Neural cell (in vitro differentiated cells): Measurements from ENCODE around the gene LIMS1. TPM values are rescaled to one million over a fixed set of nuclear protein-coding genes. Genes with fewer than 3 reads are reported as not detected.
"Not testable (repeated sequence)": the region's sequence is repeated elsewhere in the genome, so short reads cannot be mapped to it uniquely, and the experiment has no call there.

Experiments used
- H2AFZ ChIP-seq: fragments of 200-600, 300-800 bp; sonication (generic), shearing (Covaris generic); 2 replicates; pipeline ENCODE4 v1.6.0; 2014; ENCODE audit warnings: low read depth, mild to moderate bottlenecking, antibody characterized with exemption, low read length, moderate library complexity
- H3F3A ChIP-seq: fragments of 200-600 bp; shearing (Covaris generic); 2 replicates; pipeline ENCODE4 v1.6.1; 2016; ENCODE audit warnings: mild to moderate bottlenecking, moderate library complexity, mixed read lengths, antibody characterized with exemption, low read length; ENCODE audit not compliant: insufficient read depth, poor library complexity, severe bottlenecking
- H3K27ac ChIP-seq: fragments of 200-600, 300-800 bp; sonication (generic), shearing (Covaris generic); 2 replicates; pipeline ENCODE4 v1.5.1; 2014; ENCODE audit warnings: mild to moderate bottlenecking, low read length, moderate library complexity
- H3K27me3 ChIP-seq: fragments of 300-800, 200-600 bp; sonication (generic), shearing (Covaris generic); 2 replicates; pipeline ENCODE4 v1.6.0; 2014; ENCODE audit warnings: mild to moderate bottlenecking, low read depth, low read length, moderate library complexity; ENCODE audit not compliant: insufficient read depth
- H3K36me3 ChIP-seq: fragments of 300-800, 200-600 bp; sonication (generic), shearing (Covaris generic); 2 replicates; pipeline ENCODE4 v1.5.1; 2014; ENCODE audit warnings: mild to moderate bottlenecking, antibody characterized with exemption, low read length, moderate library complexity; ENCODE audit not compliant: insufficient read depth
- H3K4me2 ChIP-seq: fragments of 300-800, 200-600 bp; sonication (generic), shearing (Covaris generic); 2 replicates; pipeline ENCODE4 v1.6.0; 2014; ENCODE audit warnings: mild to moderate bottlenecking, low read length
- H3K4me3 ChIP-seq: fragments of 300-800, 200-600 bp; sonication (generic), shearing (Covaris generic); 2 replicates; pipeline ENCODE4 v1.5.1; 2014; ENCODE audit warnings: mild to moderate bottlenecking, low read length, moderate library complexity
- H3K79me2 ChIP-seq: fragments of 200-600 bp; shearing (Covaris generic); replicated peaks from 2 replicates; pipeline ENCODE4 v1.6.0; 2014; ENCODE audit warnings: mild to moderate bottlenecking, low read length, moderate library complexity; ENCODE audit not compliant: insufficient read depth
- H3K9ac ChIP-seq: fragments of 300-800, 200-600 bp; sonication (generic), shearing (Covaris generic); 2 replicates; pipeline ENCODE4 v1.6.1; 2016; ENCODE audit warnings: mild to moderate bottlenecking, low read length, mixed read lengths
- H3K9me2 ChIP-seq: fragments of 200-600 bp; shearing (Covaris generic); 2 replicates; pipeline ENCODE4 v1.6.1; 2016; ENCODE audit warnings: mild to moderate bottlenecking, low read length, mixed read lengths; ENCODE audit not compliant: insufficient read depth
- H3K9me3 ChIP-seq: fragments of 200-600, 300-800 bp; sonication (generic), shearing (Covaris generic); 2 replicates; pipeline ENCODE4 v1.6.1; 2016; ENCODE audit warnings: mild to moderate bottlenecking, mixed run types, low read length, moderate library complexity, mixed read lengths
- H4K20me1 ChIP-seq: fragments of 200-600 bp; shearing (Covaris generic); 2 replicates; pipeline ENCODE4 v1.6.1; 2016; ENCODE audit warnings: mild to moderate bottlenecking, mixed run types; ENCODE audit not compliant: insufficient read depth
- EP300 ChIP-seq: fragments of 450-650 bp; conservative IDR thresholded peaks from 2 replicates; pipeline ENCODE4 v1.6.1; 2014; ENCODE audit warnings: antibody characterized with exemption, mild to moderate bottlenecking, moderate library complexity; ENCODE audit not compliant: poor library complexity, severe bottlenecking
- MXI1 ChIP-seq: fragments of 450-650 bp; conservative IDR thresholded peaks from 2 replicates; pipeline ENCODE4 v1.6.1; 2014; ENCODE audit warnings: antibody characterized with exemption, mild to moderate bottlenecking; ENCODE audit not compliant: poor library complexity, severe bottlenecking
- RAD21 ChIP-seq: fragments of 450-650 bp; conservative IDR thresholded peaks from 2 replicates; pipeline ENCODE4 v1.6.1; 2014; ENCODE audit warnings: antibody characterized with exemption, mild to moderate bottlenecking, moderate library complexity
- SMC3 ChIP-seq: fragments of 450-650 bp; conservative IDR thresholded peaks from 2 replicates; pipeline ENCODE4 v1.6.1; 2014; ENCODE audit warnings: antibody characterized with exemption, mild to moderate bottlenecking, moderate library complexity; ENCODE audit not compliant: poor library complexity
- TAF1 ChIP-seq: IDR thresholded peaks from 2 replicates; pipeline ENCODE4 v1.6.1; 2012; ENCODE audit warnings: low read depth
- polyA plus RNA-seq: library from polyadenylated mRNA; depleted of rRNA; stranded (reverse); fragments of >200 nt; gene quantifications from 2 replicates; pipeline ENCODE4 v1.2.3, GENCODE V29; 2014
- TF ChIP-seq, protein P1 (sequence below): fragments of 450-650 bp; IDR thresholded peaks from 2 replicates; pipeline ENCODE4 v1.5.1; 2014; ENCODE audit warnings: antibody characterized with exemption, mild to moderate bottlenecking, moderate library complexity; ENCODE audit not compliant: poor library complexity, severe bottlenecking
- TF ChIP-seq, protein P2 (sequence below): IDR thresholded peaks from 2 replicates; pipeline ENCODE4 v1.6.1; 2012; ENCODE audit warnings: borderline replicate concordance

LIMS1 gene
- polyA plus RNA-seq, 1 donor from 2014 or later: 12.3 TPM

DNA sequence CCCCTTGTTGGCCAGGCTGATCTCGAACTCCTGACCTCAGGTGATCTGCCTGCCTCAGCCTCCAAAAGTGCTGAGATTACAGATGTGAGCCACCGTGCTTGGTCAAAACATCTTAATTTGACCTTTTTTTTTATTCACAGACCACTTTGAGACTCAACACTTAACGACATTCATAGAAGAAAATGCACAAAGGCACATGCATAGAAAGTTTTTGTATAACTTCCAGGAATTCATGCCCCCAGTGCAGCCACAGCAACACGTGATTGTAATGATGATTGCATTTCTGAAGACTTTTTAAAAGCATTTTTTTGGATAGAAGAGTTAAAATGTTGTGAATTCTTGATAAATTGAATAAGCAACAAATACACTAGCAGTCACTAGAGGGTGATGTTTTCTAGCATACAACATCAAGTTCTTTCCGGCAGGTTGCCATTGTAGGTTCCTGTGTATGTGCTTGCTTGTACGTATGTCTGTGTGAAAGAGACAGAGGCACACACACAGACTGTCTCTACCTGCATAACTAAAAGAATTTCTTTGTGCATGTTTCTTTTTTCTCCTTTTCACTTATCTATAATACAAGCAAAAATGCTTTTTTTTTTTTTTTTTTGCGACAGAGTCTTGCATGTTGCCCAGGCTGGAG lies 63.0 kb downstream of the LIMS1 start:
- not testable (repeated sequence) for H3K9ac ChIP-seq, H3F3A ChIP-seq, H3K4me2 ChIP-seq, H3K4me3 ChIP-seq, H3K79me2 ChIP-seq, H2AFZ ChIP-seq, H3K36me3 ChIP-seq, H3K27me3 ChIP-seq, H4K20me1 ChIP-seq, H3K27ac ChIP-seq, H3K9me3 ChIP-seq, H3K9me2 ChIP-seq
- peak; percentile 16 for TF ChIP-seq SMC3
- peak; percentile 36 for TF ChIP-seq RAD21
- TF ChIP-seq, protein P1, sequence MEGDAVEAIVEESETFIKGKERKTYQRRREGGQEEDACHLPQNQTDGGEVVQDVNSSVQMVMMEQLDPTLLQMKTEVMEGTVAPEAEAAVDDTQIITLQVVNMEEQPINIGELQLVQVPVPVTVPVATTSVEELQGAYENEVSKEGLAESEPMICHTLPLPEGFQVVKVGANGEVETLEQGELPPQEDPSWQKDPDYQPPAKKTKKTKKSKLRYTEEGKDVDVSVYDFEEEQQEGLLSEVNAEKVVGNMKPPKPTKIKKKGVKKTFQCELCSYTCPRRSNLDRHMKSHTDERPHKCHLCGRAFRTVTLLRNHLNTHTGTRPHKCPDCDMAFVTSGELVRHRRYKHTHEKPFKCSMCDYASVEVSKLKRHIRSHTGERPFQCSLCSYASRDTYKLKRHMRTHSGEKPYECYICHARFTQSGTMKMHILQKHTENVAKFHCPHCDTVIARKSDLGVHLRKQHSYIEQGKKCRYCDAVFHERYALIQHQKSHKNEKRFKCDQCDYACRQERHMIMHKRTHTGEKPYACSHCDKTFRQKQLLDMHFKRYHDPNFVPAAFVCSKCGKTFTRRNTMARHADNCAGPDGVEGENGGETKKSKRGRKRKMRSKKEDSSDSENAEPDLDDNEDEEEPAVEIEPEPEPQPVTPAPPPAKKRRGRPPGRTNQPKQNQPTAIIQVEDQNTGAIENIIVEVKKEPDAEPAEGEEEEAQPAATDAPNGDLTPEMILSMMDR: peak; percentile 40

DNA sequence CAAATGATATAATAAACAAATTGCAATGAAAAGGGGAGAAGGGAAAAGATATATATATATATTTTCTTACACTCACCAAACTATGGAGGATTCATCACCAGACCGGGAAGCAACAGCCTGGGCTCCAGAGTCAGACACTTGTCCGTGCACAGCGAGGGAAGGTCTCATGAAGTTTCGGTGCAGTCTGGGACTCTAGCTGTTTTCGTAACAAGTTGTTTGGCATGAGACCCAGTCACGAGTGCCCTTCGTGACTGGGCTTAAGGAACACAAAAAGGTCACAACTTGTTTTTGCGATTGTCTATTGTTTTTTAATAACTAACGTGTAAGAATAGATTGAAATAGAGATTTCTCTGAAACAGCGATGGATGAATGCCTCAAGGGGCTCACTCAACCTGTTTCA lies 66.9 kb downstream of the LIMS1 start:
- not testable (repeated sequence) for H3K36me3 ChIP-seq, H3K9ac ChIP-seq, H3K9me3 ChIP-seq, H3F3A ChIP-seq, H3K27ac ChIP-seq, H4K20me1 ChIP-seq, H3K9me2 ChIP-seq, H3K27me3 ChIP-seq, H3K4me2 ChIP-seq, H2AFZ ChIP-seq, H3K79me2 ChIP-seq, H3K4me3 ChIP-seq

DNA sequence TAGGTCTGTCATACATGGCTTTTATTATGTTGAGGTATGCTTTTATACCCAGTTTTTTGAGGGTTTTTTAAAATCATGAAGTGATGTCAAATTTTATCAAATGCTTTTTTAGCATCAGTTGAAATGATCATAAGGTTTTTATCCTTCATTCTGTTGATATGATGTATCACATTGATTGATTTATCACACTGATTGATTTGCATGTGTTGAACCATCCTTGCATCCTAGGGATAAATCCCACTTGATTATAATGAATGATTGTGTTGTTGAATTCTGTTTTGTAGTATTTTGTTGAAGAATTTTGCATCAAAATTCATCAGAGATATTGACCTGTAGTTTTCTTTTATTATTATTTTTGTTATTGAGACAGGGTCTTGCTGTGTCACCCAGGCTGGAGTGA lies 68.2 kb downstream of the LIMS1 start:
- Histone ChIP-seq H3K4me3 (no peak overlapping the region), H3K27me3 (no peaks in the 10 kb centered on the region), H3K9ac (no peak overlapping the region), H3K79me2 (no peaks in the 10 kb centered on the region), H3K9me2 (no peaks in the 10 kb centered on the region), H2AFZ (no peak overlapping the region), H3F3A (no peaks in the 10 kb centered on the region), H3K9me3 (no peaks in the 10 kb centered on the region), H3K4me2 (no peak overlapping the region), H3K27ac (no peak overlapping the region), H4K20me1 (no peaks in the 10 kb centered on the region), H3K36me3 (no peaks in the 10 kb centered on the region)
- TF ChIP-seq, protein P2, sequence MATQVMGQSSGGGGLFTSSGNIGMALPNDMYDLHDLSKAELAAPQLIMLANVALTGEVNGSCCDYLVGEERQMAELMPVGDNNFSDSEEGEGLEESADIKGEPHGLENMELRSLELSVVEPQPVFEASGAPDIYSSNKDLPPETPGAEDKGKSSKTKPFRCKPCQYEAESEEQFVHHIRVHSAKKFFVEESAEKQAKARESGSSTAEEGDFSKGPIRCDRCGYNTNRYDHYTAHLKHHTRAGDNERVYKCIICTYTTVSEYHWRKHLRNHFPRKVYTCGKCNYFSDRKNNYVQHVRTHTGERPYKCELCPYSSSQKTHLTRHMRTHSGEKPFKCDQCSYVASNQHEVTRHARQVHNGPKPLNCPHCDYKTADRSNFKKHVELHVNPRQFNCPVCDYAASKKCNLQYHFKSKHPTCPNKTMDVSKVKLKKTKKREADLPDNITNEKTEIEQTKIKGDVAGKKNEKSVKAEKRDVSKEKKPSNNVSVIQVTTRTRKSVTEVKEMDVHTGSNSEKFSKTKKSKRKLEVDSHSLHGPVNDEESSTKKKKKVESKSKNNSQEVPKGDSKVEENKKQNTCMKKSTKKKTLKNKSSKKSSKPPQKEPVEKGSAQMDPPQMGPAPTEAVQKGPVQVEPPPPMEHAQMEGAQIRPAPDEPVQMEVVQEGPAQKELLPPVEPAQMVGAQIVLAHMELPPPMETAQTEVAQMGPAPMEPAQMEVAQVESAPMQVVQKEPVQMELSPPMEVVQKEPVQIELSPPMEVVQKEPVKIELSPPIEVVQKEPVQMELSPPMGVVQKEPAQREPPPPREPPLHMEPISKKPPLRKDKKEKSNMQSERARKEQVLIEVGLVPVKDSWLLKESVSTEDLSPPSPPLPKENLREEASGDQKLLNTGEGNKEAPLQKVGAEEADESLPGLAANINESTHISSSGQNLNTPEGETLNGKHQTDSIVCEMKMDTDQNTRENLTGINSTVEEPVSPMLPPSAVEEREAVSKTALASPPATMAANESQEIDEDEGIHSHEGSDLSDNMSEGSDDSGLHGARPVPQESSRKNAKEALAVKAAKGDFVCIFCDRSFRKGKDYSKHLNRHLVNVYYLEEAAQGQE: no peak
- no peak for TF ChIP-seq RAD21
- TF ChIP-seq EP300: no peak
- TF ChIP-seq MXI1: no peak
- TF ChIP-seq TAF1: no peak
